Right cardiac atrium (tissue), 5 donors: ENCODE results near the gene ADRA2B. TPM values are rescaled to one million over a fixed set of nuclear protein-coding genes. Genes with fewer than 3 reads are reported as not detected.
"Not testable (repeated sequence)": the region's sequence is repeated elsewhere in the genome, so short reads cannot be mapped to it uniquely, and the experiment has no call there.

Experiments
- ATAC-seq, 2 donors: fragments of 200-7000 bp; cut with Tn5 transposase; one replicate each; pipeline versions ENCODE4 v1.8.0 to v1.9.1; 2020; ENCODE audit warnings: moderate library complexity in 2 of 2, mild to moderate bottlenecking in 1 of 2
- DNase-seq, 3 donors: peaks; one replicate each; pipeline ENCODE4 v3.0.0-alpha.2; 2020
- H3K27ac ChIP-seq: one replicate; pipeline ENCODE4 v1.5.1; 2013; ENCODE audit warnings: mild to moderate bottlenecking, low read length, control low read depth, moderate library complexity
- H3K27me3 ChIP-seq: one replicate; pipeline ENCODE4 v1.6.1; 2013; ENCODE audit not compliant: control insufficient read depth, insufficient read depth
- H3K4me1 ChIP-seq: one replicate; pipeline ENCODE4 v1.6.1; 2013; ENCODE audit warnings: low read length; ENCODE audit not compliant: control insufficient read depth, insufficient read depth
- H3K4me3 ChIP-seq: one replicate; pipeline ENCODE4 v1.5.1; 2013; ENCODE audit warnings: low read length, control low read depth
- H3K9me3 ChIP-seq: one replicate; pipeline ENCODE4 v1.6.1; 2013; ENCODE audit warnings: low read length; ENCODE audit not compliant: control insufficient read depth
- WGBS: extraction: QIAGEN DNeasy Blood & Tissue Kit; methylation state at CpG from one replicate; pipeline ENCODE4 v1.1.7; 2013; 5-methylcytosine and 5-hydroxymethylcytosine counted together
- intact Hi-C, 4 donors: fragments of 100-400 bp; cut with DNase I; formaldehyde crosslinking; loops; one replicate each; pipeline versions ENCODE4 v1.11.0 to v1.14.0; 2022 to 2023
- polyA plus RNA-seq: library from polyadenylated mRNA; stranded (reverse); fragments of 200-250 nt; gene quantifications from one replicate; pipeline ENCODE4 v1.2.3, GENCODE V29; 2013
- total RNA-seq, 4 donors: library from RNA; stranded (reverse); fragmentation: NEBNext Ultra II Directional; extraction: Animal tissue kit (Norgen Biotek cat#: 25700); gene quantifications; one replicate each; pipeline ENCODE4 v1.2.1, GENCODE V29; 2021
- donor health status: healthy with polysubstance abuse.
- donor health status: DM: no; HTN: yes; CAD: no.
- donor health status: DM: no; HTN: no; CAD: no.
- donor health status: DM: no; HTN: yes; CAD: no; lungs with severe emphysema.
- donor health status: DM: yes; HTN: yes; CAD: no.

Gene ADRA2B
- total and polyA plus RNA-seq, 5 donors = 0.11 to 2.2 (median 0.88) TPM

GRCh38 chr2:96083064-96083939 lies 33.1 kb downstream of the ADRA2B start:
- H3K4me1 ChIP-seq = peaks cover 12% of the 10 kb centered on the region
- WGBS = 41% methylated on average over 9 of the region's 9 CpGs
- intact Hi-C loops = no loop called here
- peak overlapping the region; percentile 54 for H3K27ac ChIP-seq
- ATAC-seq (peak; percentile 69 to 81), DNase-seq (peak; percentile 49 to 82 (median 80))
- H3K9me3 ChIP-seq = no peaks in the 10 kb centered on the region
- H3K27me3 ChIP-seq = no peaks in the 10 kb centered on the region
- H3K4me3 ChIP-seq = no peak overlapping the region

- Histone ChIP-seq H3K27ac (no peak overlapping the region), H3K9me3 (no peaks in the 10 kb centered on the region), H3K4me3 (no peak overlapping the region), H3K4me1 (peaks cover 12% of the 10 kb centered on the region), H3K27me3 (no peaks in the 10 kb centered on the region)
- 84% methylated on average over 14 of the region's 14 CpGs for WGBS
- ATAC-seq = peak; percentile 57 to 74
- DNase-seq = no peak
- intact Hi-C loops = no loop called here
These were observed 33.9 kb downstream of the ADRA2B start for GRCh38 chr2:96082211-96083063.

- Histone ChIP-seq H3K27me3 (no peaks in the 10 kb centered on the region), H3K4me1 (peaks cover 12% of the 10 kb centered on the region), H3K27ac (no peak overlapping the region), H3K9me3 (no peaks in the 10 kb centered on the region), H3K4me3 (no peak overlapping the region)
- intact Hi-C loops = no loop called here
- ATAC-seq (no peak), DNase-seq (no peak)
- WGBS = 92% methylated on average over 2 of the region's 2 CpGs
These were observed 35.3 kb downstream of the ADRA2B start for GRCh38 chr2:96081042-96081441.

DNA sequence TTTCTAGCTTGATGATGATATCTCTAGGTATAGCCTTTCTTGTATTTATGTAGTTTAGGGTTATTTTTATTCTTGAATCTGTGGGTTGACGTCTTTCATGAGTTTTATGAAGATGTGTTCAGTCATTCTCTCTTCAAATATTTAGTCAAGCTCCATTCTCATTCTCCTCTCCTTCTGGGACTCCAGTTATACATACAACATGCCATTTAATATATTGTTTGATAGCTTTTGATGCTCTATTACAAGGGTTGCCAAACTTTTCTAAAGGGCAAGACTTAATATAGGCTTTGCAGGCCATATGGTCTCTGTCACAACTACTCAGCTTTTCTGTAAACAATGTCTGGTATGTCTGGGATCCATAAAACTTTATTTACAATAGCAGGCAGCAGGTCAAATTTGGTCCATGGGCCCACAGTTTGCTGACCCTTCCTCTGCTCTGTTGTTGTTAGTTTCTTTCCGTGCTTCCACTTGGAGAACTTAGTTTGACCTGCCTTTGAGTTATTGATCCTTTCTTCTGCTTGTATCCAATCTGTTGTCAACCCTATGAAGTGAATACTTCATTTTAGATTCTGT lies 41.1 kb downstream of the ADRA2B start:
- intact Hi-C loops = no loop called here

GRCh38 chr2:96074156-96074555 lies 42.2 kb downstream of the ADRA2B start:
- H3K27ac ChIP-seq = no peak overlapping the region
- WGBS = 77% methylated on average over 6 of the region's 6 CpGs
- DNase-seq = no peak
- no peaks in the 10 kb centered on the region for H3K9me3 ChIP-seq
- no peaks in the 10 kb centered on the region for H3K4me1 ChIP-seq
- H3K27me3 ChIP-seq = no peaks in the 10 kb centered on the region
- intact Hi-C loops = loop anchor here in 1 of 4 donors (5.0 kb wide), 1 partner anchor 43 kb away; the partner anchor contains the start of gene ADRA2B
- no peak for ATAC-seq
- no peak overlapping the region for H3K4me3 ChIP-seq

More for the DNA sequence above, 41.1 kb downstream of the ADRA2B start:
- Histone ChIP-seq H3K27ac (no peak overlapping the region), H3K27me3 (no peaks in the 10 kb centered on the region), H3K9me3 (no peaks in the 10 kb centered on the region), H3K4me3 (no peak overlapping the region), H3K4me1 (no peaks in the 10 kb centered on the region)
- DNase-seq = no peak
- ATAC-seq = no peak
- 85% methylated on average over 2 of the region's 2 CpGs for WGBS

GRCh38 chr2:96073170-96073775 lies 43.1 kb downstream of the ADRA2B start:
- H3K27me3 ChIP-seq = no peaks in the 10 kb centered on the region
- H3K27ac ChIP-seq = no peak overlapping the region
- intact Hi-C loops = loop anchor here in 1 of 4 donors (5.0 kb wide), 1 partner anchor 44 kb away; the partner anchor contains the start of gene ADRA2B
- 74% methylated on average over 7 of the region's 7 CpGs for WGBS
- DNase-seq (no peak), ATAC-seq (no peak)
- H3K9me3 ChIP-seq = no peaks in the 10 kb centered on the region
- H3K4me1 ChIP-seq = no peaks in the 10 kb centered on the region
- no peak overlapping the region for H3K4me3 ChIP-seq

GRCh38 chr2:96072746-96073145 lies 43.6 kb downstream of the ADRA2B start:
- DNase-seq (peak in 1 of 3 donors; percentile 18), ATAC-seq (no peak)
- H3K4me3 ChIP-seq = no peak overlapping the region
- intact Hi-C loops = loop anchor here in 1 of 4 donors (5.0 kb wide), 1 partner anchor 45 kb away; the partner anchor contains the start of gene ADRA2B
- H3K9me3 ChIP-seq = no peaks in the 10 kb centered on the region
- H3K27ac ChIP-seq = no peak overlapping the region
- H3K27me3 ChIP-seq = no peaks in the 10 kb centered on the region
- no peaks in the 10 kb centered on the region for H3K4me1 ChIP-seq
- 89% methylated on average over 11 of the region's 11 CpGs for WGBS

DNA sequence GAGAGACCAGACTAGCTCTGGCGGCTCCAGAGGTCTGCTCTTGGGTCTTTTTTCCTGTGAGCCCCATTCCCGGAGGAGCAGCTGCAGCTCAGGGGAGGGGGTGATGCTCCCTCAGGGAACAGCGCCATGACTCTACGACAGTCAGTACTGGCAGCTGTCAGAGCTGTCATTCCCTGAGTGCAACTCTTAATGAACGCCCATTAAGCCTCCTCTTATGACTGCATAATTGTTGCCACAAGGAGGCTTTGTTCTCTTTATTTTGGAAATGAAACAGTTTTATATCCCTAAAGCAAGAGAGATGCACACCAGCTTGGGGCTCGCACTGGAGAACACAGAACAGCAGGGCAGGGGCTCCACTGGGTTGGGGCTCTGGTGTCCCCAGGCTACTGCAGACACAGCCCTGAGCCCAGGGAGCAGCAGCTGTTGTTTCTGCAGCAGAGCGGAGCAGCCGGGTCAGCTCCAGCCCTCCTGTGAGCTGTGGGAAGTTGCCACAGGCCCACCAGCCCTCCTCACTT lies 44.3 kb downstream of the ADRA2B start:
- H3K4me3 ChIP-seq, H3K27ac ChIP-seq, H3K27me3 ChIP-seq, H3K4me1 ChIP-seq, ATAC-seq, H3K9me3 ChIP-seq: not testable (repeated sequence)
- intact Hi-C loops = loop anchor here in 1 of 4 donors (5.0 kb wide), 1 partner anchor 45 kb away; the partner anchor contains the start of gene ADRA2B
- DNase-seq = peak in 1 of 3 donors; percentile 18
- WGBS = 68% methylated on average over 8 of the region's 8 CpGs

DNA sequence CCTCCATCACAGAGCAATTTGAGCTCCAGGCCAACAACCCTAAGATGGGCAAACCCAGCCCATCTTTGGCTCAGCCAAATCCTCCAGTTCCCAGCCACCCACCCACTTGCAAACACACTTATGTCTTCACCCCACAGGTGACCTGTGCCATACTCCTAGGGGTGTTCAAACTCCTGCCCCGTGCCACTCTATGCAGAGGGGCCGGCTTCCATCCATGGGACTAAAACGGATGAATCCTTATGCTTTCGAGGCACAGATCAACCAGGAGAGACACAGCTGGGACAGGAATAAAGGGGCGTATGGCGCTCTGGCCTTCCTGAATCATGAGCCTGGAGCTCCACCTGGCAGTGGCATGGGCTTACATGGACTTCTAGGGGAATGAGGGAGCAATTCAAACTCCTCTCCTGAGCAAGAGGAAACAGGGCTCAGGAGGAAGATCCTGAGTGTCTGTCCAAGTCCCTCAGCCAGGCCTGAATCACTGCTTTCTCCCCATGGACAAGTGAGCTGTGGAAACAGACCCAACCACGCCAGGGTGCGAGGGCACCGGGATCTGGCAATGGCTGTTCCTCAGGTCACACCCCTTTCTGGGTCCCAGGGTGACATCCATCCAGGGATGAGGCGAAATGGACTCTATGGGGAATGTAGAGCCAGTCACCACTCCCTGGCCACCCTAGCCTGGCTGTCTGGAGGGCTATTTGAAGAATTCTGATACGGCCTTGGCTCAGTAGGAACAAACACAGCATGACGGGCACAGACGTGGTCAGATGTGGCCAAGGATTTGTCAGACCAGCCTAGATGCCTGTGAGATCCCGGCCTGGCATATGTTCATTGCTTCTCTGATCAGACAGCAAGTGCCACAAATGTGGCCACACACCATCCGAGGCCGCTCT lies 45.0 kb downstream of the ADRA2B start:
- H3K27me3 ChIP-seq, H3K4me1 ChIP-seq, H3K4me3 ChIP-seq, H3K27ac ChIP-seq, H3K9me3 ChIP-seq: not testable (repeated sequence)
- intact Hi-C loops = loop anchor here in 1 of 4 donors (5.0 kb wide), 1 partner anchor 46 kb away; the partner anchor contains the start of gene ADRA2B
- DNase-seq (peak in 1 of 3 donors; percentile 22), ATAC-seq (peak; percentile 15 to 38)
- WGBS = 84% methylated on average over 16 of the region's 16 CpGs
